Measurements from ENCODE around the gene CCDC9B. TPM values are rescaled to one million over a fixed set of nuclear protein-coding genes. Genes with fewer than 3 reads are reported as not detected.
A peak's percentile ranks its signal among the peaks of the same experiment; 100 is the strongest.

The CCDC9B gene
- total RNA-seq, 2 donors from 2014 or later = 30.1 to 57.1 TPM

GRCh38 chr15:40335938-40336743 lies 4.6 kb downstream of the CCDC9B start:
- Histone ChIP-seq H3K9me3 (no peaks in the 10 kb centered on the region), H3K4me3 (no peak overlapping the region), H3K4me1 (ENCODE audit: control insufficient read depth in 1 of 2, low read depth in 2 of 2) (peaks cover 63 to 94% of the 10 kb centered on the region in 2 donors), H3K36me3 (no peaks in the 10 kb centered on the region), H3K27me3 (replicated peaks; ENCODE audit: insufficient read depth) (no peaks in the 10 kb centered on the region), H3K27ac (peak overlapping the region; percentile 93 to 99)
- ATAC-seq (ENCODE audit: insufficient number of reproducible peaks, low FRiP score, low read depth) = no peak
- DNase-seq (ENCODE audit: low spot score) = no peak
- no peak for TF ChIP-seq CTCF (IDR thresholded peaks at IDR 0.05)

- no peaks in the 10 kb centered on the region for H3K27me3 ChIP-seq (replicated peaks; ENCODE audit: insufficient read depth)
- TF ChIP-seq CTCF (IDR thresholded peaks at IDR 0.05) = no peak
- H3K27ac ChIP-seq = peak overlapping the region; percentile 93 to 99
- H3K36me3 ChIP-seq = no peaks in the 10 kb centered on the region
- H3K4me1 ChIP-seq (ENCODE audit: control insufficient read depth in 1 of 2, low read depth in 2 of 2) = peaks cover 64 to 94% of the 10 kb centered on the region in 2 donors
- no peak for DNase-seq (ENCODE audit: low spot score)
- H3K4me3 ChIP-seq = no peak overlapping the region
- no peaks in the 10 kb centered on the region for H3K9me3 ChIP-seq
- no peak for ATAC-seq (ENCODE audit: insufficient number of reproducible peaks, low FRiP score, low read depth)
These were observed 5.6 kb downstream of the CCDC9B start for GRCh38 chr15:40334941-40335795.

DNA sequence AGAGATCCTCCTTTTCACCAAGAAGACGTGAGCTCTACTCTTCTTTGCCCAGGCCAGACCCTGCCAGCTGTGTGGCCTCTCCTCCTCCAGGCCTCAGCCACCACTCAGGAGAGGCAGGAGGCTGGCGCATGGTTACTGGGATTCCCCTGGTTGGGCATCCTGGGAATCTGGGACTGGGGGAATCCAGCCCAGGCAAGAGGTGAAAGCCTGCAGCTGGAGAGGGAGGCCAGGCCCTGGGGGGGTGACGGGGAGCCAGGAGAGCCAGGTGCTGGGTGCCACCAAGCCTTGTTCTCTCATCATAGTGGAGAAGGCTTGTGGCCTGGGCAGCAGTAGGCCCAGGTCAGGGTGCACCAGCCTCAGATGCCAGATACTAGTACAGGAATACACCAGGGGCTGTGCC lies 6.2 kb downstream of the CCDC9B start:
- no peak overlapping the region for H3K4me3 ChIP-seq
- TF ChIP-seq CTCF (IDR thresholded peaks at IDR 0.05) = no peak
- H3K9me3 ChIP-seq = no peaks in the 10 kb centered on the region
- no peaks in the 10 kb centered on the region for H3K36me3 ChIP-seq
- H3K27me3 ChIP-seq (replicated peaks; ENCODE audit: insufficient read depth) = no peaks in the 10 kb centered on the region
- no peak for ATAC-seq (ENCODE audit: insufficient number of reproducible peaks, low FRiP score, low read depth)
- no peak for DNase-seq (ENCODE audit: low spot score)
- peaks cover 61 to 94% of the 10 kb centered on the region in 2 donors for H3K4me1 ChIP-seq (ENCODE audit: control insufficient read depth in 1 of 2, low read depth in 2 of 2)
- peak overlapping the region; percentile 93 to 99 for H3K27ac ChIP-seq

DNA sequence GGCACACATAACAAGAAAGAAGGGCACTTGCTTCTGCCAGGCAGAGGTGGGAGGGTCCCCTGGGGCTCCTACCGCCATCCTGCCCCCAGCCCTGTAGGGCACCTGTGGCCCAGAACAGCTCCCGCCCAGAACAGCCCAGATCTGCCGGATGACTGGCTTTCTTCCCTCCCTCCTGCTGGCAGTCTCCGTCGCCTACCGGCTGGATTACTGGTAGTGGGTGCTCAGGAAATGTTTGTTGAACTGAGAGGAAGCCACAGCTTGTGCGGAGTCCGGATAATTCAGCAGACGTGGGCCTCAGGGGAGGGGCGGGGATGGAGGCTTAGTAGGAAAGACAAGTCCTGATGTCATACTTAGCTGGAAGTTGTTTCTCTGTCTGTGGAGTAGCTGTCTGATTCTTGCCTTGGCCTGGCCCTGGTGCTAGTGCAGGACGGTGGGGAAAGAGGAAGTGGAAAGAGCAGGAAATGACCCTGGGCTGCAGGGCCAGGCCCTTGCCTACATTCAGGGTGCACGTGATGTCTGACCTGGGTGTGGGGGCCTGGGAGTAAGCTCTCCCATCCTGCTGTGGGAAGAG lies 6.7 kb downstream of the CCDC9B start:
- no peaks in the 10 kb centered on the region for H3K36me3 ChIP-seq
- peak overlapping the region; percentile 22 for H3K4me3 ChIP-seq
- H3K9me3 ChIP-seq = no peaks in the 10 kb centered on the region
- peak; percentile 78 for DNase-seq (ENCODE audit: low spot score)
- H3K4me1 ChIP-seq (ENCODE audit: control insufficient read depth in 1 of 2, low read depth in 2 of 2) = peaks cover 61 to 94% of the 10 kb centered on the region in 2 donors
- H3K27me3 ChIP-seq (replicated peaks; ENCODE audit: insufficient read depth) = no peaks in the 10 kb centered on the region
- H3K27ac ChIP-seq = peak overlapping the region; percentile 93 to 99
- no peak for TF ChIP-seq CTCF (IDR thresholded peaks at IDR 0.05)
- peak; percentile 56 for ATAC-seq (ENCODE audit: insufficient number of reproducible peaks, low FRiP score, low read depth)

Measured in thoracic aorta (tissue), 2 donors.